Transverse colon (tissue), 4 donors: Measurements from ENCODE around the gene CSGALNACT2.

Experiments
- EP300 ChIP-seq: sonication (generic); formaldehyde crosslinking; IDR thresholded peaks from one replicate; pipeline ENCODE4 v1.6.1; 2017; ENCODE audit warnings: antibody characterized with exemption, low read depth
- POLR2A ChIP-seq: fragments of 450-650 bp; IDR thresholded peaks from one replicate; pipeline ENCODE4 v1.6.1; 2016; ENCODE audit warnings: antibody characterized with exemption, mild to moderate bottlenecking, moderate library complexity
- POLR2AphosphoS5 ChIP-seq, 3 donors: sonication (generic); formaldehyde crosslinking; IDR thresholded peaks; one replicate each; pipeline ENCODE4 v1.6.1; 2016; ENCODE audit warnings: antibody characterized with exemption in 3 of 3
- TF ChIP-seq, protein P1 (sequence below), 5 experiments: fragments of 200-600 bp in 3 of 5; fragments of 450-650 bp in 2 of 5; sonication (generic) in 3 of 5; IDR thresholded peaks; 1 replicate in 2 of 5; 2 replicates in 3 of 5; pipeline ENCODE4 v1.5.1; 2016 to 2017; ENCODE audit warnings: antibody characterized with exemption in 5 of 5, inconsistent platforms in 3 of 5, mild to moderate bottlenecking in 2 of 5, moderate library complexity in 1 of 5

DNA sequence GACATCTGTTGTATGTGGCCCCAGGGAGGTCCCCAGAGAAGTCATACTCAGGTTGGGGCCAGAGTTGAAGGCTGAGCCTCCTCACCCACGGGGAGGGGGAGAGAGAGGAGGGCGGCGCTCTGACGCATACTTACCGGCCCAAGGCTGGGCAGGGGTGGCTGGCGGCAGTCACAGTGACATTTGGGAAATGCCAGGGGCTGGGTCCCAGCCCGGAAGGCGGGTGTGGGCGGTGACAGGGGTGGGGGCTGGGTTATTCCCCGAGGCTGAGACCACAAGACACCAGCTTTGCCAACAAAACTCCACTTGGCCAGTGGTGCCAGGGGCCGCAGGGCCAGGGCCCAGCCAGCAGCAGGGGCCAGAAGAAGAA is 87.5 kb downstream of the CSGALNACT2 start:
- TF ChIP-seq, protein P1, sequence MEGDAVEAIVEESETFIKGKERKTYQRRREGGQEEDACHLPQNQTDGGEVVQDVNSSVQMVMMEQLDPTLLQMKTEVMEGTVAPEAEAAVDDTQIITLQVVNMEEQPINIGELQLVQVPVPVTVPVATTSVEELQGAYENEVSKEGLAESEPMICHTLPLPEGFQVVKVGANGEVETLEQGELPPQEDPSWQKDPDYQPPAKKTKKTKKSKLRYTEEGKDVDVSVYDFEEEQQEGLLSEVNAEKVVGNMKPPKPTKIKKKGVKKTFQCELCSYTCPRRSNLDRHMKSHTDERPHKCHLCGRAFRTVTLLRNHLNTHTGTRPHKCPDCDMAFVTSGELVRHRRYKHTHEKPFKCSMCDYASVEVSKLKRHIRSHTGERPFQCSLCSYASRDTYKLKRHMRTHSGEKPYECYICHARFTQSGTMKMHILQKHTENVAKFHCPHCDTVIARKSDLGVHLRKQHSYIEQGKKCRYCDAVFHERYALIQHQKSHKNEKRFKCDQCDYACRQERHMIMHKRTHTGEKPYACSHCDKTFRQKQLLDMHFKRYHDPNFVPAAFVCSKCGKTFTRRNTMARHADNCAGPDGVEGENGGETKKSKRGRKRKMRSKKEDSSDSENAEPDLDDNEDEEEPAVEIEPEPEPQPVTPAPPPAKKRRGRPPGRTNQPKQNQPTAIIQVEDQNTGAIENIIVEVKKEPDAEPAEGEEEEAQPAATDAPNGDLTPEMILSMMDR (IDR thresholded peaks at IDR 0.05): no peak
- TF ChIP-seq POLR2A: no peak
- no peak for TF ChIP-seq EP300
- TF ChIP-seq POLR2AphosphoS5 (IDR thresholded peaks at IDR 0.05): no peak
